CD1c-positive myeloid dendritic cell (primary cell): ENCODE data around the gene ASAP3.
A peak's percentile ranks its signal among the peaks of the same experiment; 100 is the strongest.

Experiments
- DNase-seq: peaks from one replicate; pipeline ENCODE4 v3.0.0-alpha.2; 2016; ENCODE audit errors: extremely low spot score

The ASAP3 gene

DNA sequence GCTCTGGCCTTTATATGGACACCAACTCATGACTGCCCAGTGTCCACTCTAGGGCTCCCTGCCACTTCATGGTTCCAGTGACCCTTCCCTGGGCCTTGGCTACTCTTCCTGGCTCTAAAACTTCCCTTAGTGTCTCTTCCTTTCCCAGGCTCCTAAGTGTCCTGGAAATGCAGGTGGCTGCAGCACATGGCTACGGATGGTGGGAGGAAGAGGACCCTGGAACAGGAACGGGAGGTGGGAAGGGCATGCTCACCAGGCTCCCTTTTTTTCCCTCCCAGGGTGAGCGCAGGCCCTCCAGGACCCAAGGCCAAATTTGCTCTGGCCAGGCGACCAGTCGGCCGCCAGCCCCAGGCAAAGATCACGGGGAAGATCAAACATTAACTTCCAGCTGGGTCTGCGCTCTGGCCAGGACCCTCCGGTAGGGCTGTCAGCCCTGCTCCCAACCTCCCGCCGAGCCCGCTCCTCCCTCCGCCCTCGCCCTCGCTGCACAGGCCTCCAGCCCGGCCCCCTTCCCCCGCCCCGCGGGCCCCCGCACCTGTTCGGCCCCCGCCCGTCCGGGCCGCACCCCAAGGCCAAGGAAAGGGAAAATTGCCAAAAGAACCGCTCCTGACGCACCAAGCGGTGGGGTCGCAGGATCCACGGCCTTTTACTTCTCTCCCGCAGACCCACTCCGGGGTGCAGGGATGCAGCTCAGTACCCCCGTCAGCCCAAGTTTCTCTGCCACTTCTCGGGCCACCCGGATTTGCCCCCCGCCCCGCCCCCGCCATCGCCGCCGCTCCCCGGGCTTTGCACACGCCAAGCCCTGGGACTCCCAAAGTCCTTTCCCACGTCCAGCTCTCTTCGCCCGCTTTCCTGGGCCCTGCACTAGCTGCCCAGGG is 60.3 kb downstream of the ASAP3 start:
- no peak for DNase-seq

DNA sequence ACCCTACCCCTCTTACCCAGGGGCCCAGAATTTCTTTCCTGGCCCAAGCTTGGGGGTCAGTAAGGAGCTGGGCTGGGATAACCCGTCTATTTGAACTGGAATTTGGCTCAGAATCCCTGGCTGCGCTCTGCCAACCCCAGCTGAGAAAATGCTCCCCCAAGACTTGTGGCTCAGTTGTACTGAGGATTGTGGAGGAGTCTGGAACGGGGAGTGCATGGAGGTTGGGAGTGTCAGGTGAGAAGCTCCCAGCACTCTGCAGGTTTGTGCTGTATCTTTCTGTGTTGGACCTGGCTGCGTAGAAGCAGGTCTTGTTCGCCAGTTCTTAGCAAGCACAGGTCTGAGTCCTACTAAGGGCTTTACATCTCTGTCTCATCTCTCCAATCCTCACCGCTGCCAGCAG is 61.0 kb downstream of the ASAP3 start:
- no peak for DNase-seq

DNA sequence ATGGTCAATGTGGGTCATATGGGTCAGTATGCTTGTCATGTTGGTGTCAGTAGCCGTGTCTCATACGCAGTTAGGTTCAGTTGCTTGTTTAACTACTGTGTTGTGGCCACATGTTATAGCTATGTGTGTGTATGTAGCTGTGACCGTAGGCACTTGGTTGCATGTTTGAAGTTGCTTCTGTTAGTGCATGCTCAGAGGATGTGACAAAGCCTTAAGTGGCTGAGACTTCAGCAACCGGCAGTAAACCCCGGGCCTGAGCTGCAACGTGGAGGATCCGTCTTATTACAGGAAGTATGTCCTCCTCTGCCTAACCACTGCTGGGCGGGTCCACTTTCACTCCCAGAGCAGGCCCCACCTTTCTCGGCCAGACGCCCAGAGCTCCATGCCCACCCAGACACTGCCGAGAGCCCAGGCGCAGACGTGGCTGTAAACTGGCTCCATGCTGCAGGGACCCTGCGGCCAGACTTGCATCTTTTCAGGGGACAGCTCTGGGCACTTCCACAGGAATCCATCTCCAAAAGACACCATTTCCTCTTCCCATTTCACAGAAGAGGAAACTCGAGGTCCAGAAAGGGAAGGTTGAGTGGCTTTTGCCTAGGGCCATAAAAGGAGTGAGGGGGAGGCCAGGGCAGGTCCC is 61.6 kb downstream of the ASAP3 start:
- DNase-seq, result peak; percentile 73

DNA sequence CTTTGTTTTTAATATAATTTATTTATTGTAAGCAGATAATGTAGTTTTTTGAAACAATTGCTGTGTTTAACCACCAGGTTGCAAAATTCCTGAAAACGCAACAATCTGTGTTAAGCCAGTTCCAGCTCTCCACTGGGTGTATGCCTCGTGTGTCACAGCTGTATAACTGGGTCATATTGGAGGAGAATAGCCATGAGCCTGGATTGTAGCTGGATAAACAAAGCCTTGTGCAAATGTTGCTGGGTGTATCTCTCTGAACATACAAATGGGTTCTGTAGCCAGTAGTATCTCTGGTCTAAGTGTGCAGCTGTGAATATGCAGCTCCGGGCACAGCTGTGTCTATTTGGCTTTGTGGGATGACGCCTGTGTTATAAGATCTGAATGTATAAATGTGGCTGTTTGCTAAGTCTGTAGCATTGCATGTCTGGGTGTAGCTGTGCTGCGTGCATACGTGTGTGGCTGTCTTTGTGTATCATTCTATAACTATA is 62.2 kb downstream of the ASAP3 start:
- DNase-seq, result no peak

DNA sequence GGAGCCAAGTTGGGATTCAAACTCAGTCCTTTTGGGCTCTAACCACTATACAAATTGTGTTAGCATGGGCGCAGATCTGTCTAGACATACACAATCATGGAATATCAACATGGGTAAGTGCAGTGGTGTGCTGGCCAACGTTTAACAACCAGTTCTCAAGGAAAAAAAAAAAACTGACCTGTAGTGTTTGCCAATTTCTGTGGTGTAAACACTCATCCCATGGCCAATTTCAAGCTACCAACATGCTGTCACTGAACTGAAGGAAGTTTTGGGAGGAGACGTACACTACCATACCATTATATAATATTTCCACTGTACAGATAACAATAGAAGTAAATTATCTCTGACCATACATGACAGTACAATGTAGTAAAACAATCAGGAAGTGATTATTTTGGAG is 62.6 kb downstream of the ASAP3 start:
- DNase-seq, result no peak

DNA sequence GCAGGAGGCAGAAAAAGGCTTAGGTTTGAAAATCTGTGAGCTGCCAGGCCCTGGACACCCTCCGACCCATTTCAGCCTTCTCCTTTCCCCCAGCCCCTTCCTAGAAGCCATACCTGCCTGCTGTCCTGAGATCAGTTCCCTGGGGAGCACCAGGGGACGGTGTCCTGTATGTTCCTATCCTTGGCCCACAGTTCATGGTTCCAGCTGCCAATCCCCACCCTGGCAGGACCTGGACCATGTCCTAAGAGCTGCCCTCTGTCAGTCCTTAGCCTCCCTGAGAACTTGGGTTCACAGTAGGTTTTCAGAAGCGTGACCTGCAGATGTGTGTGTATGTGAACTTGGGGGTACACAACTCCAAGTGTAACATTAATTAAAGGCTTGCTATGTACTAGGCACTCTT is 63.2 kb downstream of the ASAP3 start:
- DNase-seq, result no peak

DNA sequence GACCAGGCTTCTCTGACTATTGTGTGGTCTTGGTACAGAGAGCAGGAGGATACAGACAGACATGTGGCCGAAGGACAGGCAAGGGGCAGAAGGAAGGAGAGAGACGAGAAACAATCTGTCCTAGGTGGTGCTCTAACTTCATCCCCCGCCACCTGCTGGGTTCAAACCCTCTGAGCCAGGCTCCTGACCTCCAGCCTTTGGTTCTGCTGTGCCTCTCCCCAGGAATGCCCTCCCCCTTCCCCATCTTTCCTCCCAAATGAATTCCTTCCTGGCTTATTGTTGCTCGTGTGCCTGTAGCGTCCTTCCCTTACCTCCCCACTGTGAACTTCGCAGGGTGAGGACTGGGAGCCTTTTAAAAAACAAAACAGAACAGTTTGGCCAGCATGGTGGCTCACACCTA is 64.8 kb downstream of the ASAP3 start:
- DNase-seq, result no peak

DNA sequence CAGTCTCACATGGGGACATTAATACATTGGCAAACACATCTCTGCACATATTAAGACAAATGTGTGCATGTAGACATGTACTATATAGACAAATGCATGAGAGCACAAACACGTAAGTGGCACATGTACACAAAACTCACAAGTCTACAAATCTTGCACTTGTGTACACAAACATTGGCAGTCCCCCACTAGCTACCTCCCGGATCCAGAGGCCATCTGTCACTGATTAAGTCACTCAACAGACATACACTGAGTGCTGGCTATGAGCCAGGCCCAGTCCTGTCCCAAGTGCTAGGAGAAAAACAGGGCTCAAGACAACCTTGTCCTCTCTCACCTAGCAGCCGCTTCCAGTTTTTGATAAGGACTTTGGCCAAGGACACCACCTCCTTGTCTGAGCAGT is 66.4 kb downstream of the ASAP3 start:
- DNase-seq, result no peak

DNA sequence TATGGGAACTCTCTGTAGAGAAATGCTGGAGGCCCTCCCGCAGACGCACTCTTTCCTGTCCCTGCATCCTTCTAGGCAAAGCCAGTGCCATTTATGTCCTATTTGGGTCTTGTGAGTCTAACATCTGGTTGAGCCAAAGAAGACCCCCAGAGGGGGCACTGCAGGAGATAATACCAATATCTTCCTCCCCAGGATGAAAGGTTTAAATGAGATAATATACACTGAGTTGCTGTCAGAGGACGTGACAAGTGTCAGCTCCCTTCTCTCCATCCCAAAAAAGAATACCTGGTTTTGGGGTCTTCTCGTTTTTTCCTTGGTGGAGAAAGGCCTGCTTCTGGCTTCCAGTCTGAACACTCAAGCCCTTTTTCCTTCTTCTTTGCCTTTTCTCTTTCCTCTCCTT is 67.0 kb downstream of the ASAP3 start:
- DNase-seq, result no peak

DNA sequence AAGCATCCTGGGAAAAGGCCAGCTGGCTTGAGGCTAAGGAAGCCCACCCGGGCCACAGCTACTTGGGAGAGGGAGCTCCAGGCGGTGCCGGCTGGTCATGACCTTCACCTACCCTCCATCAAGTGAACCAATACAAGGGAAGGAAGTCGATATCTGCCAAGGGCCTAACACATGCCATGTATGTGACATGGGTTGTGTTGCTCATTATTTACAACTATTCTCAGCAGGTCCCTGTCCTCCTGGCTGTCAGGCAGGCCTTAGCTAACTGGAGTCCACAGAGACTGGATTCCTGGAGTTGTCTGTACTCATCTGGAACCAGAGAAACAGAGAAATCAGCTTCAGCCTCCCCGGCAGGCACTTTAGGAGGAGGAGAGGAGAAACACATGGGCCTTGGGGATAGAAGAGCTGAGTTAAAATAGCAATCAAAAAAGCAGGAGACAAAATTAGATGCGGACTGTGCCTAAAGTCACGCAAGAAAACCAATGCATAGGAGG is 75.1 kb downstream of the ASAP3 start:
- DNase-seq, result no peak

DNA sequence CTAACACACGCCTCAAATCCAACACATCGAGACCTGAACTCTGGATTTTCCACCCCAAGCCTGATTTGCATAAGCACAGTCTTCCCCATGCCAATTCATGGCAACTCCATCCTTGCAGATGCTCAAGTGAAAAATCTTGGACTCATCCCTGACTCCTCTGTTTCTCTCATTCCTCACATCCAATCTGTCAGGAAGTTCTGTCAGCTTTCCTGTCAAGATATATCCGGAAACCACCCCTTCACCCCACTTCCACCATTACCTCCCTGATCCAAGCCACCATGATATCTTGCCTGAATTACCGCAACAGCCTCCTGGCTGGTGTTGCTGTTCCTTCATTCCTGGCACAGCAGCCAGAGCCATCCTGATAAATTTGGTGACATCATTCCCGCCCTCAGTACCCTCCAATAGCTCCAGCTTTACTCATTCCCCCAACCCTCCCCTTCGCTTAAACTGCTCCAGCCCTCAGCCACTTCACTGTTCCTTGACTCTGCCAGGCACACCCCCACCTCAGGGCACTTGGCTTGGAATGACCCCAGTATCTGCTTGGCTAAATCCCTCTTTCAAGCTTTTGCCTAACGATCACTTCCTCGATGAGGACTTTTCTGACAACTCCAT is 76.9 kb downstream of the ASAP3 start:
- DNase-seq, result no peak

DNA sequence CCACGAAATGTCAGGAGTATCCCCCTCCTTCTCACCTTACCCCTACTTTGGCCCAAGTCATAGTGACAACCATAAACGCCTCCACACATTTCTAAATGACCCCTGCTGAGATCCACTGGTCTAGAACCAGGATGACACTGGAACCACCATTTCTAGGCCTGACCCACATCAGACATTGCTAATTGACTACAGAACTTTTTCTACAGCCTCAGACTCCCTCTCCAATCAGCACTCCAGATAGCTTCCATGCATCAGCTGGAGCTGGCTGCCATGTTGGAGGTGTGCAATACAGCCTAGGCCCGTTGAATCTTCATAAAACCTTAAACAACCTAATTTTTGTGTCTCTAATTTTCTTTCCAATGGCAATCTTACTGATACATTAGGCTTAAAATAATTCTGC is 78.0 kb downstream of the ASAP3 start:
- DNase-seq, result no peak

DNA sequence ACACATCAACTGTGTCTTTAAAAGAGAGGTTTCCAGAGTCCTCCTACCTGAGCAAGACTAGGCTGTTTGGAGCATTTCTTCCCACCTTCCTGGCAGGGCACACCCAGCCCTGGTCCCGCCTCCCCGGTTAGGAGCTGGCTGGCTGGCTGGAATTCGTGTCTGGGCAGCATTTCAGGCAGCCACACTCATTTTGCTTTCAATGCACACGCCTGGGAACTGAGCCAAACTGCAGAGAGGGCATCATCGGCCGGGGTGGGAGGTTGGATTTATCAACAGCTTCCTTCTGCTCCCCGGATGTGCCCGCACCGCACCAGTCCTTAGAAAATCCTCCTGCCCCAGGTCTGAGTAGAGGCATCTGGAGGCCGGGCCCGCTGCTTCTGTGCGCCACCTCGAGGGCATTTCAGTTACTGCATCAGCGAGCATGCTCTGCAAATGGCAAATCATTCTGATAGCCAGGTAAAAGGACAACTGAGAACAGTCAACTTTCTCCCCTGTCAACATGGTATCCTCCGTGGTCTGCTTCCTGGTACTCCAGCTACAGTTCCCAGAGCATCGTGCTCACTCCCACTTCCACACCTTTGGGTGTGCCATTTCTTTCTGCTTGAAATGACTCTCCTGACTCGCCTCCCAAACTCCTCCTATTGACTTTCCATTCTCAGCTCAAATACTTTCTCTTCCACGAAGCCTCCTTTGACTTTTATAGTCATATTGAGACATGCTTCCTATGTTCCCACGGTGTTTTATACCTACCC is 80.1 kb downstream of the ASAP3 start:
- DNase-seq, result peak; percentile 86

DNA sequence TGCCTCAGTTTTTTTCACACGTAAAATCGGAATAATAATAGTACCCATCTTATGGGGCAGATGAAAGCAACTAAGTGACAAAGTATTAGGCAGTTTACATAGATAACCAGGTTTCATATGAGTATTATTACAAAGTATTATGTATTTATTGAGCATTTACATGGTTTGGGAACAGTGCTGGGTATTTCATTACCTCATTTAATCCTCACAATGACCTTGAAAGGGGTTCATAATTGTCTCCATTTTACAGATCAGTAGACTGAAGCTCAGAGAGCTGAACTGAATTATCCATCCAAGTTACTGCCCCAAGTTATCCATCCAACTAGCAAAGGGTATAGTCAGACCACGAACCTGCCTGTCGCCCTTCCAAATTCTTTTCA is 80.6 kb downstream of the ASAP3 start:
- DNase-seq, result no peak

DNA sequence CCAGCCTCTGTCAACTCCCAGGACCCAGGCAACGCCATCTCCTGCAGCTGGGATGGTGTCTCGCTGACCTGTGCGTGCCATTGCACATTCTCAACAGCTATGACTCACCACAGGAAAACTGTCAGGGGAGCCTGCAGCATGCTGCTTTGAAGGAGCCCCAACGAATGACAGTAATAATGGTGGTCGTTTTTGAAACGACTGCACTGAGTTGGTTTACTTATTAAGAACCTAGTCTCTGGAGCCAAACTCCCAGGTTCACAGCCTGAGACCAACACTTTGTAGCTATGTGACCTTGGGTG is 81.0 kb downstream of the ASAP3 start:
- DNase-seq, result no peak

DNA sequence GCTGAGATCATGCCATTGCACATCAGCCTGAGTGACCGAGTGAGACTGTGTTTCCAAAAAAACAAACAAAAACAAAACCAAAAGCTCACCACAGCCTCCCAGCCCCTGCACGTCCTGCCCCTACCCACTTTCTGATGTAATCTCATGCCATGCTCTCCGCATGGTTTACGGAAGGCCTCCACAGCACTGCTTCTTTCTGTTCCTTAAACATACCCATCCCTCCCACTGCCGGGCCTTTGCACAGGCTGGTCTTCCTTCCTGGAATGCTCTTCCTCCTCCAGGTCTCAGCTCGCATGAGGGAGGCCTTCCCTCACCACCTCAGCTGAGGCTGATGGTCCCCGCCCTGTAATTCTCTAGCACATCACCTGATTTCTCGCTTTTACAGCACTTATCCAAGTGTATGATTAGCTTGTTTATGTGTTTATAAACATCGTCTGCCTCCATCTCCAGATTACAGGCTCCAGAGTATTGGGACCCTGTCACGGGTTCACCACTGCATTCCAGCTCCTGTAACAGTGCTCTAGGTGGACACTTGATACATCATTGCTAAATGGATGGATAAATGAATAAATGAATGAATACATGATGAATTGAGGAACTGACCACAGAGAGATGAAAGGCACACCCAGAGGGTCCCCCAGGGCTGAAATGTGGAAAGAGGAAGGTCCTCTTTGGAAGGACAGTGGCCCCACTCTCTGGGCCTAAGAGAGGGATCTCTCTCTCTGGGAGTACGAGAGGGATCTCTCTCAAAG is 81.5 kb downstream of the ASAP3 start:
- peak; percentile 91 for DNase-seq

DNA sequence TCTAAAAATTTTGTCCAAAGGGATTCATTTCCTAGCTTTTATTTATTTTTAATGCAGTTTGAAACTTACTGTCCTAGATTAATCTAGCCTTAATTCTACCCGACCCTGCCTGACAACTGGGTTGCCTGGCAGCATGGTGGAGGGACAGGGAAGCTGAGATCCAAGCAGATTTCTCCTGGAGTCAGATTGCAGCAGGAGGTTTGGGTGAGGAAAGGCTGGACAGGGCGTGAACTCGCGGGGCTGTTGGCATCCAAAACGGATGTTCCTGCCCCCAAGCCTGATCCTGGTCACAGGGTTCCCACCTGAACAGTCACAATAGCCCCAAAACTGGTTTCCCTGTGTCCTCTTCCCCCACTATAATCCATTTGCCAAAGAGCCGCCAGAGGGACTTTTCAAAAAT is 82.7 kb downstream of the ASAP3 start:
- DNase-seq, result no peak

DNA sequence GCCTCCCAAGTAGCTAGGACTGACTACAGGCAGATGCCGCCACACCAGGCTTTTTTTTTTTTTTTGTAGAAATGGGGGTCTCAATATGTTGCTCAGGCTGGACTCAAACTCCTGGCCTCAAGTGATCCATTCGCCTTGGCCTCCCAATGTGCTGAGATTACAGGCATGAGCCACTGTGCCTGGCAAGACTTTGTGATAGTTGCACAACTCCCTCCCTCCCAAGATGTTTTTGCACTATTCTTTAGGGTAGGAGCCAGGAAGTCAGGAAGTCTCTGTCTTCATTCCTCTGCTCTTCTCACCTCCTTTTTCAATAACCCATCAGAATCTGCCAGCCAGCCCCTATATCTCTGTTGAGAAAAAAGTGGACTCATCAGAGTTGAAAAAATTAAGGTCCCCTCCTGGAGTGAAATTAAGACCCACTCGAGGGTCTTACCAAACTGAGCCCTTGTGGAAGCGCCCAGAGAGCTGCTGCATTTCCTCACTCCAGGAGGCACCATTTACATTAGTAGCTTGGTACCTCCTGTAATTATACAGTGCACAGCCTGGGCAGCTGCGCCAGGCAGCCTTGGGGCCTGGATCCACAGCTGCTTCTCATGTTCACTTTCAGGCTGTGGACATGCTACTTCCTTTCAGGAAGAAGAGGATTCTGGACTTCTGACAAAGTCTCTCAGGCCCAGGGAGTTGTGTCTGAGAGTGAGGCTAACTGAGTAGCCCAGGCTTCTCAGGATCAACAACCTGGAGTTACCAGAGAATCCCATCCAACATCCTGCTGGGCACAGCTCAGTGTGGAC is 83.5 kb downstream of the ASAP3 start:
- DNase-seq, result peak; percentile 8

DNA sequence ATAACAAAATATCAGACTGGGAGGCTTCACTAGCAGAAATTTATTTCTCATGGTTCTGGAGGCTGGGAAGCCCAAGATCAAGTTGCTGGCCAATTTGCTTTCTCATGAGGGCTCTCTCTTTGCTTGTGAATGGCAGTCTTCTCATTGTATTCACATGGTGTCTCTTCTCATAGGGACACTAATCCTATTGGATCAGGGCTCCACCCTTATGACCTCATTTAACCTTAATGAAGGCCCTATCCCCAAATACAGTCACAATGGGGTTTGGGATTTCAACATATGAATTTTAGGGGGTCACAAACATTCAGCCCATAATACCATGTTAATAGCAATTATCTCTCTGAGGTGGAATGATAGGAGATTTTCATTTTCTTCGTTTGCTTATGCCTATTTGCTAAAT is 84.8 kb downstream of the ASAP3 start:
- DNase-seq, result no peak

DNA sequence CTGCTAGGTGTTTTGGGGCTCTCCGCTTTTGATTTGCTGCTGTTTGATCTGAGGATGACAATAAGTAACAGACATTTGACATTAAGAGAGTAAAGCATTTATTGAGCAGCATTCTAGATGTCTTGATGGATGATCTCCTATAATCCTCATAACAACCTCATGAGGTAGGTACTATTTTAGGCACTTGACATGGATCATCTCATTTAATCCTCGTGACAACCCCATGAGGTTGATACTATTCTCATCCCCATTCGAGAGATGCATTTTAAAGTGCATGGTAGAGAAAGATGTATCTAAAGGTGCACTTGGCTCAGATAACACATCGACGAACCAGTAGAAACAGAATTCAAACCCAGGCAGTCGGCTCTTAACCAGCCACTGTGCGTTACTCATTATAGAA is 86.1 kb downstream of the ASAP3 start:
- no peak for DNase-seq

DNA sequence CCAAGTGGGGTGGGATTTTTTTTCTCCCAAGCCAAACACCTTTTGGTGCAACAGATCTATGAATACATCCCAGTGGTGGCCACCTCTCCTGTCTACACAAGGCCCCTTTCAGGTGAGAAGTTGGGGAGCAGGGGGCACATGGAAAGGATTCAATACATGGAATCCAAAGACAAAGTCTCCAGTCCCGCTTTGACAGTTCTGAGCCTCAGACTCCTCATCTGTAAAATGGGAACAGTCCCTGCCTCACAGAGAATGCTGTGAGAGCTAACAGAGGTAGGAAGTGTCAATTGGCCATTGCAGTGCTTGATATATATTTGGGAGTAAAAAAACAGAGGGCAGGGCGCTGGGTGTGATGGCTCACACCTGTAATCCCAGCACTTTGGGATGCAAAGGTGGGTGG is 87.6 kb downstream of the ASAP3 start:
- DNase-seq, result no peak
